Suppressor macrophage (primary cell): Measurements from ENCODE around the gene LYPD1.
A peak's percentile ranks its signal among the peaks of the same experiment; 100 is the strongest.

Experiments
- DNase-seq, 4 experiments: peaks; one replicate each; pipeline ENCODE4 v3.0.0-alpha.2; 2020 to 2022

LYPD1 gene

DNA sequence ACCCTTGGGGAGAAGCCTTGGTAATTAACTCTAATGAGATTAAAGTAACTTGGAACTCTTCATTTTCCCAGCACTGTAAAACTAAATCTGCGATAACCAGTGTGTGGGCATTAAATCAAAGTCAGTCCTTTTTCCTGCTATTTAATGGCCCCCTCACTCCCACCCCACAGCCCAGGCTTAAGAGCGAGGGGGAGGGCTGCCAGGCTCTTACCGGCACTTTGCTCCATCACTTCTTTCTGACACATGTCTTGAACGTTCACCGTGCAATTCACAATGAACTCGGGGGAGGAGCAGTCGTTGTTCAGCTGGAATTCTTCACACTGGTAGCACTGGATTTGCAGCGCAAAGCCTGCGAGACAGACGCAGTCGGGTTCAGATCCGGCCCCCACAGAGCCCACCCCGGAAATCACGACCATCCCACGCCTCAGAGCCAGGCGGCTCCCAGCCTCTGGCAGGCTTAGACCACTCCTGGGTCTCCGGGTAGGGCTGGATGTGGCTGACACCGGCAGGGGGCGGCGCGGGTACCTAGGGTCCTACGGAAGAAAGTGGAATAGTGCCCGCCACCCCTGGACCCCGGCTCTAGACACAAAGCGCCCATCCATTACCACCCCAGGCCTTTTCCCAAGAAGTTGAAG lies 1.7 kb downstream of the LYPD1 start:
- no peak for DNase-seq

DNA sequence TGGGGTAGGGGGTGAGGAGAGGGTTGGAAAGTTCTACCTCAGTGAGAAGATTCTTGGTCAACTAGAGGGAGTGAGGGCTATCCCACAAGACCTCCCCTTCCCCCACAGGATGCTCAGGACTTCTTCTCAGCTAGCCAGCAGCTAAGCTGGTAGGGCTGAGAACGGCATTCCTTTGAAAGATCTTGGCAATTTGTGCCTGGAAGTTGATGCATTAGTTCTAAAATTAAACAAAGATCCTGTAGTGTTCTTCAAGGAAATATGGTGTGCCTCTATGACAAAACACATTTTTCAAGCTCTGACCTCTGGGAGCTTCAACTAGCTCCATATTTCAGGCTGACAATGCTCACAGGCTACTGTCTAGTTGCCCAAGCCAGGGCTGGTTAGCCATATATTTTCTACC lies 2.3 kb downstream of the LYPD1 start:
- no peak for DNase-seq

DNA sequence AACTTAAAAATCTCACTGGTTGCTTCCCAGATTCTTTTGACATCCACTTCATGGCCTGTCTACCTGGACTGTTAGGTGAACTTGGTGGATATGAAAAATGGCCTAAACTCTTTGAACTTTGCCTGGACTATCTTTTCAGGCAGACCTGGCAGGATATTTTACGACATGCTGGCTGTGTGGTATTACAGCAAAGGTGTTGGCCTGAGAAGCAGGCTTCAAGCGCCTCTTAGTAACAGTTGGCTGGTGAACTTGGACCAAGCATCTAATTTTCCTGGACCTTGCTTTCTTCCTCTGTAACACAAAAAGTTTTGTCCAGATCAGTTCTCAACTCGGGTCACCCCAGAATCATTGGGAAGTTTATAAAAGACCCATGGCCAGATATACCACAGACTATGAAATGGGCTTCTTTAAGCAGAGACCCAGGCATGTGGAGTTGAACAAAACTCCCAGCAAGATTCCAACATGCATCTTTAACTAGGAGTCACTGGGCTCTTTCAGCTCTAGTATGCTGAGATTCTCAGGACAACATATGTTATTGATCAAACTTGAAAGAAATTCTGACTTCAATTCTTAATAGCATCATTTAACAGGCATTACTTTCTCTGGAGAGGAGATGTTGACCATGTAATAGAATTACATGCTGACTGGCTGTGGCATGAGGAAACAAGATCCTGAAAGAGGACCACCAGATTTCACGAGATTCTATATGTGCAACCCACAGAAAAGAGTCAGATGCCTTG lies 4.4 kb downstream of the LYPD1 start:
- no peak for DNase-seq

DNA sequence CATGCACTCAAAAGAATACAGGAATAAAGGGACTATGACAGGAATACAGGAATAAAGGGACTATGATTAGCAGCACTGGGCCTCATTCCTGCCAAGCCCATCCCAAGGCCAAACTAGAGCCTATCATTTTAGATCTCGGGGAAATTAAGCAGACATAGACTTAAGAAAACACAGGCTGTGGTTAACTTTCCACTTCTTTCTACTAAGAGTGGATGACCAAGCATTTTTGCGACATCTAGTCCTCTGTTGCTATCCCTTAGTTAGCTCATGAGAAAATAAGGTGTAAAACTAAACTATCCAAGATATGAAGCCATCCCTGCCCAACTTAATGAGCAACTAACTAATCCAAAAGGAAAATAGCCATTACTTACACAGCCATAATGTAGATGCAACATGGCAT lies 5.9 kb downstream of the LYPD1 start:
- no peak for DNase-seq

DNA sequence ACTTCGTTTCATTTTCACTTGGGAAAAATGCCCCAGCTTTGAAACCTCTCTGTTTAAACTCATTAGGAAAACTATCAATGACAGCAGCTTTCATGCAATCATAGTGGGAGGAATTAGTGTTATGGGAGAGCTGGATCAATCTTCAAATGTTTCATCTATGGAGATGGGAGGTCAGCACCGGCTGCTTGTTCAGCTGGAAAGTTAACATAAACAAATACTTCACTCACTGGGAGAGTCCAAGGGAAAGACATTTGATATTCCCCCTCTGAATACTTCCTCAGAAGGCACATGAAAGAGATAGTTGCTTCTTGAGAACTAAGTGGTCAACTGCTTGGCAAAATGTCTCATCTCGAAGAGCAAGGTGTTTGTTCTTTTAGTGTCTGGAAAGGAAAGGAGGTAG lies 7.3 kb downstream of the LYPD1 start:
- no peak for DNase-seq

DNA sequence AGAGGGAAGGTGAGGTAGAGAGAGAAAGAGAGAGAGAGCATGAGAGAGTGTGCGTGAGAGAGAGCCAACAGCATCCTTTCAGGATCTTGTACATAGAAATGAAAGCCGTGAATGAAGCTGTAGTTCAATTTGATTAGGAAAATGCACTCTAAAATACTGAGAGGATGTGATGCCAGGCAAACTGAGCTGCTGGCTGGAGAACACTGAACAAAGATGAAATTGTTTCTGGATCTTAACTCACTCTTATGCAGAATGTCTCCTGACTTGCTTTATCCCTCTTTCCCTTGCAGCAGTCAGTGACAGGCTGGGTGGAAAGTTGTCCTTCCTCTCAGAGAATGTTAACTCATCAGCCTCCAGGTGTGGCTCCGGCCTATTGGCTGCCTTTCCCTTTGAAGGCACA lies 10.7 kb downstream of the LYPD1 start:
- no peak for DNase-seq

DNA sequence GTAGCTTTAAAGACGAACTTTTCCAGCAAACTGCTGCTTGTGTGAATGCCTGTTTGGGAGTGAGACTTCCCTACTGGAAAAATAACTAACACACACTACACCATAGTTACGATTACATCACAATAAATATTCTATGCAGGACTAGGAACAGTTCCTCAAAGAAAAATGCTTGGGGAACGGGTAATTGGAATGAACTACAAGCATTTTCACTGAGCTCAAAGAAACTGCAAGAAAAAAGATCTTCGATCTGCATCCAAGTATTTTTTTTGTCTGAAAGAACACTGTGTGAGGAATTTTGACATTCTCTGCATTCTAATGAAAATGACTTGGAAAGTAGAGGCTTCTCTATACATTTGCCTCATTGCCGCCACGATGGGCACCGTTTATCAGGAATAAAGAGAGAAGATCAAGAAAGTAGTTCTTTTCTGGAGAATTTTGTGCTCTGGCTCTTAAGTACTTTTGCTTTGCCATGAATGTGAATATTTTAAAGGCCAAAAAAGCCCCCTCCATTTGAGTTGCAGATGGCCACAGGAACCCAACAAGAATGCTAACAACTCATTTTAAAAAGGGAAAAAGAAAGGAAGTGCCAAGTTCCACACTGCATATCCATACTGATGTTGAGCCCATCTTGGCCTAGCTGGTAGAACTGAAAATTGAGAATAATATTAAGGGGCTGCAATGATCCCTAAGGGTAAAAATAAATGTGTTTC lies 13.6 kb downstream of the LYPD1 start:
- no peak for DNase-seq

DNA sequence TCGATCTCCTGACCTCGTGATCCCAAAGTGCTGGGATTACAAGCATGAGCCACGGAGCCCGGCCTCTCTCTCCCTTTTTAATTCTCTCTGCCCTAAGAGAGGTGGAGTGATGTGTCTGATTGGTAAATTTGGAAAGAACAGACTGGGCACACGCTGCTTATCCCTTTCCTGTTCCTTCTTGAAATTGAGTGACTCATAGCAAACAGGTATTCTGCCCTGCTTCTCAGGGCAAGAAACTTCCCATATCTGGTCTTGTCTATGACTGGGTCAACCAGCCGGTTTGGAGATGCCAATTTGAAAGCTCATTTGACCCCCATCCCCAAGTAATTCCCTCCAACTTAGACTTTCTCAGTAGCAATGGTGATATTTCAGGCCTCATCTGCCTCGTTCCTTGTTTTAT lies 15.0 kb downstream of the LYPD1 start:
- no peak for DNase-seq

DNA sequence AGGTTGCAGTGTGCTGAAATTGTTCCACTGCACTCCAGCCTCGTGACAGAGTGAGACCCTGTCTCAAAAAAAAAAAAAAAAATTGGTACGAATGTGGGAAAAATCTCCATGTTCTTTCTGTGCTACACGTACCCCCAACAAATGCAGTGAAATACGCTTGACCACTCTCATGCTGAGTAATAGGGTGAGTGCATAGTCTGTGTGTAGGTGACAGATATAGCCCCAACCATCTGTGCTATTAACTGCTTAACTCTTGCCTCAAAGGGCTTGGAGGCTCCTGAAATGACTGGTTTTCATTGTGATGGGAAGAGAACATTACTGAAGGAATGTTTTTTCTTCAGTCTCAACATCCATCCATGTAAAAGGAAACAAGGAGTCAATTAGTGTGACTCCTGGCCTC lies 15.7 kb downstream of the LYPD1 start:
- DNase-seq: no peak

DNA sequence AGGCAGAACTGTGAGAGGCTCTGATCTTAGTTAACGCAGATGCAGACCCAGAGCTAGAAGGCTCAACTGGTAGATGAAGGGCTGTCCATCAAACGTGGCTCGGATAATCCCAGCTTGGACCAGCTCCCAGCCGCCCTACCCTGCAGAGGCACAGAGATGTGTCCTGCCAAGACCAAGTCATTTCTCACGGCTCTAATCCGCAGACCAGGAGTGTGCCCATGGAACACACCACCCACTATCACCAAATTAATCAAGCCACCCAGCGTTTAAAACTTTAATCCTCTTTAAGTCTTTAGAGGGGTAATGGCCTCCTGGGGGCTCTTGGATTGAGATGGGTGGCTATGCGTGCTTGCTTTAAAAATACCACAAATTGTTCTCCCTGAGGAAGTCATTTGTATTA lies 17.5 kb downstream of the LYPD1 start:
- DNase-seq: no peak

DNA sequence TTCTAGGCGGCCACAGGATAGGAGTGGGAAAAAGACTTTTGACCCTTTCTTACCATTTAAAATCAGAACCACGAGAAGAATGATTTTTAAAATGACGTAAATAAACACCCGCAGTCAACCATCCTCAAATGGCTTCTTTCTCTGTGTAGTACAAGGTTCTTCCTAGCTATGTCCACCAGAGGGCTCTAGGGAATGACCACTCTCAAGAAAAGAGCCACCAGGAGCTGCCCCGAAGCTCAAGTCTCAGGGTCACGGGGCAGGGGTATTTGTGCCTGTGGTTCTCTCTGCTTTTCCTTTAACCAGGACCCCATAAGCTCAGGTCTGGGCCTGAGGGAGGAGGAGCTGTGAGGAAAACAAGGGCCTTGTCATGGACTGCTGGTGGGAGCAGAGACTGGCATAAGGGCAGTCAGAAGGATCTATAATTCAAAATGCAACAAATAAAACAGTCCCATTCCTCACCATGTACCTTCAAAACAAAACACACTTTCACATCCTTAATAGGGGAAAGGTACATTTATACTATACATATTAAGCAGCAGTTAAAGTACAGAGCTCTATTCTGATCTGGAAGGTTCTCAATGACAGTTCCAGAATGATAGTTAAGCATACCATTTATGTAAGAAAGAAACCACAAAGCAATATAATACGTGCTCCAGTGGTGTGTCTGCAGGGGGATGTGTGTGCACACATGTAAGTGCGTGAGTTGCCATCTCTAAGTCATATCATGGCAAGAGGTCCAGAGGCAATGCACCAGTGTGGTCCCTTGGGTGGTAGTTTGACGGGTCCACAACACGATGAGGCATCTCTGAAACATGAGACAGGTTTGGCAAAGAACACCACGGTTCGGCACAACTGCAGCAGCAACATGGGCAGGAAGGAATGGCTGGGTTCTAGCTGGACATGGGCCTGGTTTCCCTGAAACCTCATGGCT lies 18.6 kb downstream of the LYPD1 start:
- DNase-seq: peak in 3 of 4 experiments; percentile 11 to 33 (median 23)

DNA sequence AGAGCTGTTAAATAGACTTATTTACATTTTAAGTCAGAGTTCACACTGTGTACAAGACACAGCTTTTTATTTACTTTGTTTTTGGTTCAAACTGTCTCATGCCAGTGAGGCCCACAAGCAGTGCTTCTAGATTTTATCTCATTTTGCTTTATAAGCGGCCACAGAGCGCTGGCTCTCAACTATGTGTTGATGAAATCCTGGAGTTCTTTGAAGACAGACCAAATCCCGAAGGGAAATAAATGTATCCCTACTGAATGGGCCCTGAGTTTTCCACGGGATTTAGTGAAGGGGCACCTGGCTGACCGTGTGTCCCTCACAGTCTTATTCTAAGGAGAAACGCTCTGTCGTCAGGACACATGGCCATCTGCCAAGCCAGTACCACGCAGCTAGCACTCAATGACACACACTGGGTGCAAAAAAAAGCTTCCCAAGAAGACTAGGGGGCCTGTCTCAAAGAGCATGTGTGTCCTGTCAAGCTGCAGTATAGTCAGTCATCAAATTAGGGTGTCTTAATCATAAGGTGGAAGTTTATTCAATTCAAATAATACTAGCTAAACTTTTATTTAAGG lies 23.4 kb downstream of the LYPD1 start:
- no peak for DNase-seq

DNA sequence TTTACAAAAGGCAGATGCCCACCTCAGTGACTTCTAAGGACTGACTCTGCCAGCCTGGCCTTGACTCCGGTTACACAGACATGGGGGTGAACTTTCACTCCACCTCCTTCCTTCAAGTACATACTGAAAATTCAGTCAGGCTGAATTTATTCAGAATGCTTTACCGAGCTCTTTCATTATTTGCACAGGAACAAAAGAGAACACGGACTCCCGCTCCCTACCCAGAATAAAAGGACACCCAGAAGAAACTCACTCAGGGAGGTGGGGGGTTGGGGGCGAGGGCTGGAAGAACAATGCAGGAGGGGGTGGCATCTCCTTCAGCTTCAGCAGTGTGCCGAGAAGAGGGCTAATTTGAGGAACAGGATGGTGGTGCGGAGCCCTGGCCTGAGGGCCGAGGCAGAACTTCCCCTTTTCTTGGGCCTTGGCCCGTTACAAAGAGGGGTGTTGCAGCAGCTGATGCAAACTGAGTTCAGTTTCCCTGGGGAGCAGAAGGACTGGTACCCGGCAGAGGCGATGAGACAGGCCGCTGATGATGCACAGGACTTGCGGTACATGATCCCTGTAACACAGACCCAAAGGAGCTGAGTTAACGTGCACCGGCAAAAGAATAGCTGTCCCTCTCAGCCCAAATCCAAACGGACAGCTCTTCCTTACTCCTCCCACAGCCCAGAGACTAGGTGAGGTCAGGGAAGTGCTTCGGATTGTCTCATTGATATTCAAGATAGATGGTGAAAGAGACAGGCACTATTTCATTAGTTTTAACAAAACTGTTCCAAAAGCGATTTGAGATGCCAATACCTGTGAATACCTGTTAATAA lies 24.1 kb downstream of the LYPD1 start:
- peak; percentile 57 to 77 (median 76) for DNase-seq

DNA sequence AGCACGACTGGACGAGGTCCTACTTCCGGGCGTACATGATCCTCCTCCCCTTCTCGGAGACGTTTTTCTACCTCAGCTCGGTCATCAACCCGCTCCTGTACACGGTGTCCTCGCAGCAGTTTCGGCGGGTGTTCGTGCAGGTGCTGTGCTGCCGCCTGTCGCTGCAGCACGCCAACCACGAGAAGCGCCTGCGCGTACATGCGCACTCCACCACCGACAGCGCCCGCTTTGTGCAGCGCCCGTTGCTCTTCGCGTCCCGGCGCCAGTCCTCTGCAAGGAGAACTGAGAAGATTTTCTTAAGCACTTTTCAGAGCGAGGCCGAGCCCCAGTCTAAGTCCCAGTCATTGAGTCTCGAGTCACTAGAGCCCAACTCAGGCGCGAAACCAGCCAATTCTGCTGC lies 24.8 kb downstream of the LYPD1 start:
- no peak for DNase-seq

DNA sequence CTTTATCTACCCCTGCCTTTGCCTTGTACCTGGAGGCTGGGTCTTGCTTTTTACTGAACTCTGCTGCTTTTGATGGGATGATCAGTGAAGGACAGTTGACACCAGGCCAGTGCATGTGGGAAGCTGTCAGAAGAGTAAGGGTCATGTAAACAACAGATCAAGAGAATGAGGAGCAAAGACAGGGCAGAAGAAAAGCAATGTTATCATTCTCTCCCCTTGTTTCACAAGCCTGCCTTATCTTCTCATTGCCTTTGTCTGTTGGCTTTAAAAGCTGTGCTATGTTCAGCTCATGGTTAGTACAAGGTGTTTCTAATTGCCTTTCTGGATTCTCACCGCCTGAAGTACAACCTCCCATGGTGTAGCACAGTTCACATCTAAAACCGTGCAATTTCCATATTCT lies 27.6 kb downstream of the LYPD1 start:
- no peak for DNase-seq

DNA sequence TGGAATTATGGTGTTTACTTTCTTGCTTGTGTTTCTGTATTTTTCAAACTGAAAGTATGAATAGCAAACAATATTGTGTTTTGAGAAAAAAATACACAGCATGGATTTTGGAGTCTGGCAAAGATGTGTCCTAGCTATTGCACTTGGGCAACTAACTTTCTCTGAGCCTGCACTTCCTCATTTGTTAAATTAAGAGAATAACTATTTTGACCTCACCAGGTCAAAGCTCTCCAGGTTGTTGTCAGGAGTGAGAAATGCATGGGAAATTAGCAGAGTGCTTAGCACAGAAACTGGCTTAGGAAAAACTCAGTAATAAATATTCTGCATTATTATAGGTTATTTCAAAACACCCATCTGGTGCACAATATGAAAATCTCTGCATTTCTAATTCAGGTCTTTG lies 28.2 kb downstream of the LYPD1 start:
- DNase-seq: peak in 1 of 4 experiments; percentile 7

DNA sequence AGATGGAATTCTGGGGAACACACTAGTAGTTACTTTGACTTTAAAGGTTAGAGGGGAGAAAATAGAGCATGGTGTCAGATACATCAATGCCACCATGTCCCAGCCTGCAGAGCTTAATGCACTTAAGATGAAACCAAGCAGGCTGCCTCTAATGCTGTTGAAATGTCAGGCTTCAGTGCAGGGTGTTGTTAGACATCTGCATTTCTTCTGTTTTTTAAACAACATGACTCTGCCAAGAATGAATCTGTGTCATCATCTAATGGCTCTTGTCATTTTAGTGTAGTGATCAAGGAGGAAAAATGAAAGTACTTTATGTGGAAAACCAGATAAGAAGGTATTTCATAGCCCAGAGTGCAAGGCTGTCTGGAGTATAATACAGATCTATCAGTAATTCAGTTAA lies 29.9 kb downstream of the LYPD1 start:
- no peak for DNase-seq

DNA sequence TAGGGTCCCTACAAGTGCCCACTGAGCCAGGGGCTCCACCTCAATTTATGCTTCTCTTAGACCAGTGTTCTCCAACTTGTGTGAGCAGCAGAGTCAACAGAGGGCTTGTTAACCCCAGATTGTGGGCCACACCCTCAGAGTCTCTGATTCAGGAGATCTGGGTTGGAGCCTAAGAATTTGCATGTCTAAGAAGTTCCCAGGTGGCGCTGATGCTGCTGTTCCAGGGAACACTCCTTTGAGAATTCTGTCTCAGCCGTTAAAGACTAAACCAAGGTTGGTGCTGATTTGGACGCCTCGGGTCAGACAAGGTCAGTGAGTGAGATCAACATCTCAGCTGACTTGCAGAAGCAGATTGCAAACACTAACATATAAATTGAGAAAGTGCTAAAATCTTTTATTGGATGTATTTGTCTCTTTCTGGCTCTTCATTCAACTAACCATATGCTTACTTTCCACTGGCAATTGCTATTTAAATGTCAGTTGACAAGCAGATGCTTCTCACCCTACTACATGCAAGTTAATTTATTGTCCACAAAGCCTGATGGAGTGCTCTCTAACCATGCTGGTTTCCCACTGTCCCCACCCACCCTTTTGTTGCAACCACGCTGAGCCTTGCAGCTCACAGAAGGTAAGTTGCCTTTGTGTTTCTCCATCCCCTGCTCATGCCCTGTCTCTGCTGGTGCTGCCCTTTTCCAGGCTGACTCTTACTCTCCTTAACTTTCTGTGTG lies 31.5 kb downstream of the LYPD1 start:
- no peak for DNase-seq

DNA sequence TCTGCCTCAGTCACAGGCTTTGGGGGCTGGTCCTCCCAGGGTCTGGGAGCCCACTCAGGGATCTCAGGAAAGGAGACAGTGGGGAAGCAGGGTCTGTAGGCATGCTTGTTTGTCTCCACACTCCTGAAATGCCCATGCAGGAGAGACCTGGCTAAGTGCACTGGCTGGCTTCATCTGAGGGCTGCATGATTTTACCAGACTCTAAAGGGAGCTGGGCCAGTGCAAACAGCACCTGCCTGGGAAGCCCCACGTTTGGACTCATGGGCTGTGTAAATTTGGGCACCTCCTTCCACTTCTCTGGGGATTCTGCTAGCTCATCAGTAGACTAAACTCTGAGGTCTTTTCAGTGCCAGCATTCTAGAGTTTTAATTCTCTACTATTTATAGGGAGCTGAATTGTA lies 33.7 kb downstream of the LYPD1 start:
- no peak for DNase-seq

DNA sequence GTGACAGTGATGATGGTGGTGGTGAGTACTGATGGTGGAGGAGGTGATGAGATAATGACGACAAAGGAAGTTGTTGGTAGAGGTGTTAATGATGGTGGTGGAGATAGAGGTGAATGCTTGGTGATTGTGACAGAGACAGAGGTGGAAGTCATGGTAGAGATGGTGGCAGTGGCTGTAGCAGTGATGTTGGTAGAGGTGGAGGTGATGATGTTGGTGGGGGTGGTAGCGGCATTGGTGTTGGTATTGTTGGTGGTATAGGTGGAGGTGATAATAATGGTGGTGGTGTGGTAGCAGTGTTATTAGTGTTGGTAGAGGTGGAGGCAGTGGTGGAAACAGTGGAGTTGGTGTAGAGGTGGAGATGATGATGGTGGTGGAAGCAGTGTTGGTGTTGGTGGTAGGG lies 36.4 kb downstream of the LYPD1 start:
- DNase-seq: no peak
